Stimulated activated naive CD8-positive, alpha-beta T cell treated with anti-CD3 and anti-CD28 coated beads, Interleukin-15, Interleukin-2, amounts not matched to agents 100 ng/mL and 50 ng/mL, for 24 hours (primary cell): Measurements from ENCODE around the gene HOXA10.
A peak's percentile ranks its signal among the peaks of the same experiment; 100 is the strongest.

Experiments
- H3K27ac Mint-ChIP-seq: one replicate; pipeline ENCODE4 v1.8.0; 2021; ENCODE audit warnings: mild to moderate bottlenecking, mixed read lengths
- H3K27me3 Mint-ChIP-seq: one replicate; pipeline ENCODE4 v1.8.0; 2021; ENCODE audit warnings: mixed read lengths
- H3K36me3 Mint-ChIP-seq: one replicate; pipeline ENCODE4 v1.8.0; 2021; ENCODE audit warnings: low read depth, mixed read lengths
- H3K4me1 Mint-ChIP-seq: one replicate; pipeline ENCODE4 v1.8.0; 2021; ENCODE audit warnings: low read depth, mixed read lengths
- H3K4me3 Mint-ChIP-seq: one replicate; pipeline ENCODE4 v1.8.0; 2021; ENCODE audit warnings: mild to moderate bottlenecking, mixed read lengths
- H3K9me3 Mint-ChIP-seq: one replicate; pipeline ENCODE4 v1.8.0; 2021; ENCODE audit warnings: mixed read lengths

HOXA10 gene

GRCh38 chr7:27180431-27181420, 6.6 kb upstream of the HOXA10 start:
- Mint-ChIP-seq H3K36me3 (no peaks in the 10 kb centered on the region), H3K27ac (no peak overlapping the region), H3K9me3 (no peaks in the 10 kb centered on the region), H3K4me3 (no peak overlapping the region), H3K27me3 (peaks cover 76% of the 10 kb centered on the region), H3K4me1 (peaks cover 25% of the 10 kb centered on the region)

- Mint-ChIP-seq H3K9me3 (no peaks in the 10 kb centered on the region), H3K27ac (no peak overlapping the region)
Measured at GRCh38 chr7:27179503-27180430, 5.6 kb upstream of the HOXA10 start.

GRCh38 chr7:27179030-27179429, 4.9 kb upstream of the HOXA10 start:
- no peaks in the 10 kb centered on the region for H3K36me3 Mint-ChIP-seq
- H3K4me3 Mint-ChIP-seq = no peak overlapping the region
- no peak overlapping the region for H3K27ac Mint-ChIP-seq
- H3K4me1 Mint-ChIP-seq = peaks cover 18% of the 10 kb centered on the region
- H3K27me3 Mint-ChIP-seq = peaks cover 73% of the 10 kb centered on the region
- no peaks in the 10 kb centered on the region for H3K9me3 Mint-ChIP-seq

More at GRCh38 chr7:27179503-27180430, 5.6 kb upstream of the HOXA10 start:
- peaks cover 74% of the 10 kb centered on the region for H3K27me3 Mint-ChIP-seq
- peak overlapping the region; percentile 4 for H3K4me3 Mint-ChIP-seq
- peaks cover 19% of the 10 kb centered on the region for H3K4me1 Mint-ChIP-seq
- H3K36me3 Mint-ChIP-seq = no peaks in the 10 kb centered on the region

- H3K4me1 Mint-ChIP-seq = peaks cover 13% of the 10 kb centered on the region
- peaks cover 68% of the 10 kb centered on the region for H3K27me3 Mint-ChIP-seq
Measured at GRCh38 chr7:27178366-27178765, 4.2 kb upstream of the HOXA10 start.

GRCh38 chr7:27177795-27178320, 3.7 kb upstream of the HOXA10 start:
- Mint-ChIP-seq H3K4me1 (peaks cover 13% of the 10 kb centered on the region), H3K27ac (no peak overlapping the region), H3K4me3 (no peak overlapping the region), H3K27me3 (peaks cover 65% of the 10 kb centered on the region), H3K36me3 (no peaks in the 10 kb centered on the region), H3K9me3 (no peaks in the 10 kb centered on the region)

More at GRCh38 chr7:27178366-27178765, 4.2 kb upstream of the HOXA10 start:
- no peak overlapping the region for H3K4me3 Mint-ChIP-seq
- H3K36me3 Mint-ChIP-seq = no peaks in the 10 kb centered on the region
- no peaks in the 10 kb centered on the region for H3K9me3 Mint-ChIP-seq
- no peak overlapping the region for H3K27ac Mint-ChIP-seq

- Mint-ChIP-seq H3K27ac (no peak overlapping the region), H3K4me3 (no peak overlapping the region), H3K36me3 (no peaks in the 10 kb centered on the region), H3K4me1 (peaks cover 16% of the 10 kb centered on the region), H3K9me3 (no peaks in the 10 kb centered on the region), H3K27me3 (peaks cover 63% of the 10 kb centered on the region)
Measured at GRCh38 chr7:27176962-27177794, 3.1 kb upstream of the HOXA10 start.

- Mint-ChIP-seq H3K36me3 (no peaks in the 10 kb centered on the region), H3K4me3 (no peak overlapping the region), H3K9me3 (no peaks in the 10 kb centered on the region), H3K27ac (no peak overlapping the region), H3K27me3 (peaks cover 65% of the 10 kb centered on the region), H3K4me1 (peaks cover 23% of the 10 kb centered on the region)
Measured at GRCh38 chr7:27176524-27176845, 2.4 kb upstream of the HOXA10 start.

GRCh38 chr7:27175626-27176523, 1.8 kb upstream of the HOXA10 start:
- H3K36me3 Mint-ChIP-seq = no peaks in the 10 kb centered on the region

GRCh38 chr7:27174874-27175625, 930 bp upstream of the HOXA10 start:
- Mint-ChIP-seq H3K27ac (no peak overlapping the region), H3K4me3 (peak overlapping the region; percentile 41), H3K4me1 (peaks cover 28% of the 10 kb centered on the region), H3K36me3 (no peaks in the 10 kb centered on the region), H3K27me3 (peaks cover 69% of the 10 kb centered on the region), H3K9me3 (no peaks in the 10 kb centered on the region)

More at GRCh38 chr7:27175626-27176523, 1.8 kb upstream of the HOXA10 start:
- H3K27me3 Mint-ChIP-seq = peaks cover 66% of the 10 kb centered on the region
- H3K4me1 Mint-ChIP-seq = peaks cover 25% of the 10 kb centered on the region
- H3K27ac Mint-ChIP-seq = no peak overlapping the region
- no peak overlapping the region for H3K4me3 Mint-ChIP-seq
- no peaks in the 10 kb centered on the region for H3K9me3 Mint-ChIP-seq

- Mint-ChIP-seq H3K9me3 (no peaks in the 10 kb centered on the region), H3K27ac (no peak overlapping the region), H3K36me3 (no peaks in the 10 kb centered on the region), H3K4me3 (no peak overlapping the region), H3K4me1 (peaks cover 26% of the 10 kb centered on the region), H3K27me3 (peaks cover 65% of the 10 kb centered on the region)
Measured at GRCh38 chr7:27173511-27173955, 587 bp downstream of the HOXA10 start.

GRCh38 chr7:27172823-27173510, 1.2 kb downstream of the HOXA10 start:
- Mint-ChIP-seq H3K9me3 (no peaks in the 10 kb centered on the region), H3K4me3 (peak overlapping the region; percentile 41)

GRCh38 chr7:27172315-27172774, 1.8 kb downstream of the HOXA10 start:
- peak overlapping the region; percentile 59 for H3K4me3 Mint-ChIP-seq
- H3K36me3 Mint-ChIP-seq = no peaks in the 10 kb centered on the region
- H3K4me1 Mint-ChIP-seq = peaks cover 27% of the 10 kb centered on the region

More at GRCh38 chr7:27172823-27173510, 1.2 kb downstream of the HOXA10 start:
- no peaks in the 10 kb centered on the region for H3K36me3 Mint-ChIP-seq
- no peak overlapping the region for H3K27ac Mint-ChIP-seq
- H3K27me3 Mint-ChIP-seq = peaks cover 66% of the 10 kb centered on the region
- peaks cover 27% of the 10 kb centered on the region for H3K4me1 Mint-ChIP-seq

More at GRCh38 chr7:27172315-27172774, 1.8 kb downstream of the HOXA10 start:
- Mint-ChIP-seq H3K27me3 (peaks cover 67% of the 10 kb centered on the region), H3K27ac (peak overlapping the region; percentile 70), H3K9me3 (no peaks in the 10 kb centered on the region)
